Measurements from ENCODE around the gene SLC17A9. TPM values are rescaled to one million over a fixed set of nuclear protein-coding genes. Genes with fewer than 3 reads are reported as not detected.

SLC17A9 gene
- total and polyA plus RNA-seq, 5 donors = 1.5 to 4.8 (median 2.5) TPM

DNA sequence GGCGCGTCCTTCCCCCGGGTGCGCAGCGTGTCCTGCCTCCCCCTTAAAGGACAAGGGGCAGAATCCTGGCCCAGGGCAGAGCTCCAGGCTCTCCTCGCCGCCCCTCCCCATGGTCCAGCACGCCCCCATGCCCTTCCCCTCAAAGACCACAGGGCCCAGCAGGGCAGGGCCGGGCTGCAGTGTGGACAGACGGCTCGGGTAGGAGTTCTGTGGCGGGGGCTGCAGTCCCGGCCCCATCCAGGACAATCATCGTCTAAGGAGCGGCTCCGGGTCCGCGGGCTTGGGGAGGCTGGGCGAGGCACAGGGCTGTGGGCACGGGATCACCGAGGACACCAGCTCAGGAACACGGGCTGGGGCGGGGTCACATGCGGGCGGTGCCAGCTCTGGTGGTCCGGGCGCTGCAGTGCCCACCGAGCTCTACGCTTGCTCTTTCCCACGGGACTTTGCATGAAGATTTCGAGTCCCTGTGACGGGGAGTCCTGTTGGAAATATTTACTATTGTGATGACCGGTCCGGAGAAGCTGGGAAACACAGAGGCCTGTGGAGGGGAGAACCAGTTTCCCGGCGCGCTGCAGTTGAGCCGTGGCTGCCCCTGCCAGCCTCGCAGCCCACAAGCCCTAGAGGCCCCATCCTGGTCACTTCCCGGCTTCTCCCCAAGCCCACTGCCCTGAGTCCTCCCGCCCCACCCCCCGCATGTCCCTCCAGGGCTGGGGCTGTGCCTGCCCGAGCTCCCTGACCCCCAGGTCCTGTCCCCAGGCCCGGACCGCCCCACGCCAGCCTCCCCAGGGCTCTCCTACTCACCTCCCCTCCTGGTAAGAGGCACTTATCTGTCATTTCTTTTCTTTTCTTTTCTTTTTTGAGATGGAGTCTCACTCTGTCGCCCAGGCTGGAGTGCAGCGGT, 20.6 kb downstream of the SLC17A9 start:
- WGBS = 16% methylated on average over 48 of the region's 48 CpGs
- intact Hi-C loops (cut with DNase I) = loop anchor here in 1 of 4 donors (2.0 kb wide), 1 partner anchor 36 kb away; no protein-coding TSS in a partner anchor
- Histone ChIP-seq H3K9me3 (ENCODE audit: control insufficient read depth, low read length) (no peaks in the 10 kb centered on the region), H3K27ac (ENCODE audit: low read length) (no peak overlapping the region), H3K4me3 (ENCODE audit: low read length) (no peak overlapping the region), H3K4me1 (ENCODE audit: control insufficient read depth, insufficient read depth, low read length) (no peaks in the 10 kb centered on the region), H3K27me3 (ENCODE audit: control insufficient read depth, insufficient read depth) (no peaks in the 10 kb centered on the region)
- DNase-seq (no peak), ATAC-seq (peak in 1 of 2 donors; percentile 17)

DNA sequence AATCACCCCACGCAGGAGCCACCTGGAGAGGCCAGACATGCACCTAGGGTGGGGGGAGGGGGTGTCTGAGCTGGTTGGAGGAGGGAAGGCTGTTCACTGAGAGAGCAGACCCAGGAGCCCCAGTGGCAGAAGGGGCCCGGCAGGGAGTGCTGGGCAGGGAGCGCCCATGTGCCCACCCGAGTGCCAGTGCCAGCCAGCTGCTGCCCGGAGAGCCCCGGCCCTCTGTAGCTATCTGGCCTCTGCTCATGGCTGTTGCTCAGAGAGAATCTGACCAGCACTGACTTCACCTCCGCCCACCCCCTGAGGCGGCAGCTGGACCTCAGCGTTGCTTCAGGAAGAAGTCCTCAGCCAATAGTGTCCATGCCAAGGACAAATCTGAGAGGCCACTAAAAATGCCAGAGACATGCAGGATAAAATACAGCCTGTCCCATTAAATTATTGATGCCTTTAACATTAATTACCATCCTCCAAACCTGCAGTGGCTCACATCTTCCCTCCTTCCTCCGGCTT, 22.8 kb downstream of the SLC17A9 start:
- intact Hi-C loops (cut with DNase I) = no loop called here
- H3K27me3 ChIP-seq (ENCODE audit: control insufficient read depth, insufficient read depth) = no peaks in the 10 kb centered on the region
- no peak overlapping the region for H3K4me3 ChIP-seq (ENCODE audit: low read length)
- H3K27ac ChIP-seq (ENCODE audit: low read length) = no peak overlapping the region
- ATAC-seq (no peak), DNase-seq (no peak)
- H3K9me3 ChIP-seq (ENCODE audit: control insufficient read depth, low read length) = no peaks in the 10 kb centered on the region
- no peaks in the 10 kb centered on the region for H3K4me1 ChIP-seq (ENCODE audit: control insufficient read depth, insufficient read depth, low read length)
- WGBS = 59% methylated on average over 10 of the region's 10 CpGs

DNA sequence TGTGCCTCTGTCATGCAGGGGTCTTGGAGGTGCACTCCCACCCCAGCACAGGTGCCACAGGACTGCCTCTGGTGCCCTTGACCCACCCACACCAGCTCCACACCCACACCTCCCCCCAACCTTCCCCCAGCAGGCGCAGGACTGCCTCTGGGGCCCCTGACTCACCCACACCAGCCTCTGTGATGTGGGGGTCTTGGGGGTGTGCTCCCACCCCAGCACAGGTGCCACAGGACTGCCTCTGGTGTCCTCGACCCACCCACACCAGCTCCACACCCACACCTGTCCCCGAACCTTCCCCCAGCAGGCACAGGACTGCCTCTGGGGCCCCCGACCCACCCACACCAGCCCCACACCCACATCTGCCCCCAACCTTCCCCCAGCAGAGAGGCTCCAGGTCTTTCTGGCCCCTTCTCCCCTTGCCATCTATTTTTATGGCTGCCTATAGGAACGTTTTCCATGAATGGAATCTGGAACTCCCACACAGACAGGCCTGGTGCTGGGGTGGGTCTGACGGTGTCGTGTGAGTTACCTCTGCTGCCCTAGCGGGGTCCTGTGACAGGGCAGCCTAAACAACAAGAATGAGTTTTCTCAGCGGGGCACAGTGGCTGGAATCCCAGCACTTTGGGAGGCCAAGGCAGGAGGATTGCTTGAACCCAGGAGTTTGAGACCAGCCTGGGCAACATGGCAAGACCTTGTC, 23.5 kb downstream of the SLC17A9 start:
- no peaks in the 10 kb centered on the region for H3K9me3 ChIP-seq (ENCODE audit: control insufficient read depth, low read length)
- no peaks in the 10 kb centered on the region for H3K4me1 ChIP-seq (ENCODE audit: control insufficient read depth, insufficient read depth, low read length)
- no peak for ATAC-seq
- no peak overlapping the region for H3K27ac ChIP-seq (ENCODE audit: low read length)
- no peak for DNase-seq
- H3K4me3 ChIP-seq (ENCODE audit: low read length) = no peak overlapping the region
- intact Hi-C loops (cut with DNase I) = no loop called here
- WGBS = 54% methylated on average over 9 of the region's 9 CpGs
- H3K27me3 ChIP-seq (ENCODE audit: control insufficient read depth, insufficient read depth) = no peaks in the 10 kb centered on the region

DNA sequence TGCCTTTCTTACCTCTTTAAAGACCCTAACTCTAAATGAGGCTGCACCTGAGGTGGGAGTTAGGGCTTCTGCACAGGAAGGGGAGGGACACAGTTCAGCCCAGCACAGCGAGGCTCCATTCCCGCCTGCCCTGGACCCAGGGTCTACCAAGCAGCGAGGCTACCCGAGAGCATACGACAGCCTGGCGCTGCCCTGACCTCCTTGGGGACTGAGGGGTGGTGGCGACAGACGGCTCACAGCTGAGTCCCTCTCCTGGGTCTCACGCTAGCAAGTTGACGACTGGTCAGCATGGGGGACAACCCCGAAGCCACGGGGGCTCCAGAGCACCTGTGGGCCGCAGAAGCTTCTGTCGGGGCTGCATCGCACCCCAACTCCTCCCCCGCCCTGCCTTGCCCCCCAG, 24.4 kb downstream of the SLC17A9 start:
- Histone ChIP-seq H3K9me3 (ENCODE audit: control insufficient read depth, low read length) (no peaks in the 10 kb centered on the region), H3K4me1 (ENCODE audit: control insufficient read depth, insufficient read depth, low read length) (no peaks in the 10 kb centered on the region), H3K27ac (ENCODE audit: low read length) (no peak overlapping the region), H3K27me3 (ENCODE audit: control insufficient read depth, insufficient read depth) (no peaks in the 10 kb centered on the region), H3K4me3 (ENCODE audit: low read length) (no peak overlapping the region)
- no peak for ATAC-seq
- WGBS = 76% methylated on average over 16 of the region's 16 CpGs
- intact Hi-C loops (cut with DNase I) = no loop called here
- DNase-seq = no peak

DNA sequence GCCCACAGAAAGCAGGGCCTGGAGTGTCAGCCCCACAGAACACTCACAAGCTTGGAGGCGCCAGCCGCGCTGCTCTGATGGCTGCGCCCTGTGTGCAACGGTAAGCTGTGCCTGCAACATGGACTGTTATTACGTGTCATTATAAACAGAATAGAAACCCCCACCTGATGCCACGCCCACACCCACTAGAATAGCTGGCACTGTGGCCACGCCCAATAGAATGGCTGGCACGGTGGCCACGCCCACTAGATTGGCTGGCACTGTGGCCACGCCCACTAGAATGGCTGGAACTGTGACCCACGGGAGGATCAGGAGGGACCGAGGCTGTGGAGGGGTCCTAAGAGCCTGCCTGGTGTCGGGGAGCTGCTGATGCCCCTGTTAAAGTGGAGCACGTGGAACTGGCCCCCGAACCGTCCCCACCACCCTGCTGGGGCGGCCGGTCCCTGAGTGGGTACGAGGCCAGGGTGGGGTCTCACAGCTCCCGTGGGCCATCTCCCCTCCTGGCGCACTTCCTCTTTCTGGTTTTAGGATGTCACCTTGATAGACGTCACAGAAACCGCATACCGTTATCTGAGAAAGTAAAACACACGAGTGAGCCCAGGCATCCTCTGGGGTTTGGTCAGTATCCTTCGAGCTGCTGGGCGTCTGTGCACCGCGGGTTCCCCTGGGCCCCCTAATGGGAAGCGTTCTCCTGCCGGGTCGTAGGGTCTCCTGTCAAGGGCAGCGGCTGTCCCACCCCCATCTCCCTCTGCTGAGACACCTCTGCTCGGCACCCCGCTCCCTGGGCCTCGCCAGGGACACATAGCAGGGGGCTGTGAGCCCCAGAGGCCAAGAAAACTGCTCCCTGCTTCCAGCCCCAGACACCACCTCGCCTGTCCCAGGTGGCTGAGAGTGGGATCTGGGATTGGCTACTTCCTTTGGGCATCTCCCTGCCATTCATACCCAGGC, 25.4 kb downstream of the SLC17A9 start:
- Histone ChIP-seq H3K4me3 (ENCODE audit: low read length) (no peak overlapping the region), H3K27ac (ENCODE audit: low read length) (no peak overlapping the region), H3K9me3 (ENCODE audit: control insufficient read depth, low read length) (no peaks in the 10 kb centered on the region), H3K27me3 (ENCODE audit: control insufficient read depth, insufficient read depth) (no peaks in the 10 kb centered on the region), H3K4me1 (ENCODE audit: control insufficient read depth, insufficient read depth, low read length) (no peaks in the 10 kb centered on the region)
- no peak for DNase-seq
- ATAC-seq = no peak
- WGBS = 67% methylated on average over 38 of the region's 38 CpGs
- intact Hi-C loops (cut with DNase I) = no loop called here

DNA sequence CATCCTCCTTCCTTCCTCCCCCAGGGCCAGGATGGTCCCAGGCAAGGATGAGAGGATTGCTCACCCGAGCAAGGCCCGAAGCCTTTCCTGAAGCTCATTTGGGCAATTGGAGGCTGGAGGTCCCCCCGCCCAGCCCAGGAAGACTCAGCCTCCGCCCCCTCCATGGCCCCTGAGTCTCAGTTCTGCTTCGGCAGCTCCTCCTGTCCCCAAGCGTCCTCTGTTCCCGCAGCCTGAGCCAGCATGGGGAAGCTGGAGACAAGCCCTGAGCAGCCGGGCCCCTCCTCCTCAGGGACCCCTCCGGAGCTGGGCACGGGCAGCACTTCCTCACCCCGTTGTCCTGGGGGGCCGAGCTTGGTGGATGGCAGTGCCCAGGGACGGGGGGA, 26.0 kb downstream of the SLC17A9 start:
- WGBS = 53% methylated on average over 13 of the region's 13 CpGs
- Histone ChIP-seq H3K9me3 (ENCODE audit: control insufficient read depth, low read length) (no peaks in the 10 kb centered on the region), H3K27me3 (ENCODE audit: control insufficient read depth, insufficient read depth) (no peaks in the 10 kb centered on the region), H3K4me1 (ENCODE audit: control insufficient read depth, insufficient read depth, low read length) (no peaks in the 10 kb centered on the region), H3K4me3 (ENCODE audit: low read length) (no peak overlapping the region), H3K27ac (ENCODE audit: low read length) (no peak overlapping the region)
- DNase-seq (no peak), ATAC-seq (no peak)
- intact Hi-C loops (cut with DNase I) = no loop called here

DNA sequence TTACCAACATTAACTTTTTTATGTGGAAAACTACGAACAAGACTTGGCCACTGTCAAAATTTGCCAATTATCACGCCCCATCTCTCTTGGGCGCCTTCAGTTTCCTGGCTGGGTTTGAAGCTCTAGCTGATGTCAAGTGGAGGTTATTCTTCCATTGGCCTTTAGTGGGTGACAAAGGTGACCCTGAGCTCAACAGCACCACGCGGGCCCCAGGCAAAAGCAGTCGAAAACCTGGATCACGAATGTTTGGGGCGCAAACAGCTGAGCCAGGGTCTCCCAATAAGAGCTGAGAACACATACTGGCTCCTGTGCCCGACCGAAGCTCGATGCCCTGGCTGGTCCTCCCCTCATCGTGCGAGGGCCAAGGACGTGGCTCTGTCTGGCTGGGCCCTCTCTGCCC, 26.8 kb downstream of the SLC17A9 start:
- H3K4me1 ChIP-seq (ENCODE audit: control insufficient read depth, insufficient read depth, low read length) = no peaks in the 10 kb centered on the region
- intact Hi-C loops (cut with DNase I) = no loop called here
- DNase-seq (no peak), ATAC-seq (no peak)
- H3K4me3 ChIP-seq (ENCODE audit: low read length) = no peak overlapping the region
- no peak overlapping the region for H3K27ac ChIP-seq (ENCODE audit: low read length)
- 82% methylated on average over 14 of the region's 14 CpGs for WGBS
- H3K27me3 ChIP-seq (ENCODE audit: control insufficient read depth, insufficient read depth) = no peaks in the 10 kb centered on the region
- H3K9me3 ChIP-seq (ENCODE audit: control insufficient read depth, low read length) = no peaks in the 10 kb centered on the region

DNA sequence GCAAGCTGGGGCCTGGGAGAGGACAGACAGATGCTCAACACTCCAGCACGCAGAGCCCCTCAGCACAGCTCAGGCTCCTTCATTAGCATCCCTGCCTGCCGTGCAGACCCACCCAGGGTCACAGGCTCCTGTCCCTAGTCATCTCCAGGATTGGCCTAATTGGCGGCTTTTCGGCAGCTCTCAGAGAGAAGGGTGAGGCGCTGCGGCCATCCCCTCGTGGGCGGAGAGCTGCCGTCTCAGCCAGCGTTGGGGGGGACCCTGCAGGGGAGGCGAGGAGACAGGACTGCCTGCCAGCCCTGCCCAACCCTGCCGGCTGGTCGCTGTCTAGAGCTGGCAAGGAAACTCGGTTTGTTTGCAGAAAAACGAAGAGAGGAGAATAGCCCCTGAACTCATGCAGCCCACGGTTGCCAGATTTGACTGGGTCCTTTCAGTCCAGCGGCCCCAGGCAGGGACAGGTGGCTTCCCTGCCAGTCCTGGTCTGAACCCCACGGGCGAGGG, 27.4 kb downstream of the SLC17A9 start:
- intact Hi-C loops (cut with DNase I) = no loop called here
- no peak for ATAC-seq
- H3K27me3 ChIP-seq (ENCODE audit: control insufficient read depth, insufficient read depth) = no peaks in the 10 kb centered on the region

DNA sequence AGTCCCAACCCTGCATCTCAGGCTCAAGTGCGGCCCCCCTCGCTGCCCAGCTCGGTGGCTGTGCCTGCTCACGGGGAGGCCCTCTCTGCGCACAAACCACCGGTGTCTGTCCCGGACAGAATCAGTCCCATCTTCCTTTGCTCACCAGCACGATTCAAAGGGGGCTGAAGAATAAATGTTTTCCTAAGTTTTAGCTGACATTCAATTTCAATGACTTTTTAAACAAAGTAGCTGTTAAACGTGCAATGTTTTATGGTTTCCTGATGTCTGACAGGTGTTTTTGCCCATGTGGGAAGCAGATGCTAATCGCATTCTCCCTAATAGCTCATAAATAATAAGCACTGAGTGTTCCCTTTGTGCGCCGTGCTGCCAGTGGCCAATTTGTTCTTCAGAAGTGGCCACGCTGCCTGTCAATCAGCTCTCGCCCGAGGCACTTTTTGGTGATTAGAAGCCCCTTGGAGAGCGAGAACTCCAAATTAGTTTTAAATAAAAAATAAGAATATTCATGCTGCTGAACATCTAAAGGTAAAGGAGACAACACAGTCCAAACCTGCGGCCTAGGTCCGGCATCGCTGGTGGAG, 28.0 kb downstream of the SLC17A9 start:
- no peaks in the 10 kb centered on the region for H3K9me3 ChIP-seq (ENCODE audit: control insufficient read depth, low read length)
- H3K4me1 ChIP-seq (ENCODE audit: control insufficient read depth, insufficient read depth, low read length) = no peaks in the 10 kb centered on the region
- WGBS = 63% methylated on average over 19 of the region's 19 CpGs
- no peaks in the 10 kb centered on the region for H3K27me3 ChIP-seq (ENCODE audit: control insufficient read depth, insufficient read depth)
- intact Hi-C loops (cut with DNase I) = no loop called here
- no peak overlapping the region for H3K27ac ChIP-seq (ENCODE audit: low read length)
- no peak for ATAC-seq
- no peak overlapping the region for H3K4me3 ChIP-seq (ENCODE audit: low read length)
- DNase-seq = no peak

More for the DNA sequence above, 27.4 kb downstream of the SLC17A9 start:
- Histone ChIP-seq H3K4me3 (ENCODE audit: low read length) (no peak overlapping the region), H3K9me3 (ENCODE audit: control insufficient read depth, low read length) (no peaks in the 10 kb centered on the region), H3K27ac (ENCODE audit: low read length) (no peak overlapping the region), H3K4me1 (ENCODE audit: control insufficient read depth, insufficient read depth, low read length) (no peaks in the 10 kb centered on the region)
- WGBS = 25% methylated on average over 19 of the region's 19 CpGs
- no peak for DNase-seq

DNA sequence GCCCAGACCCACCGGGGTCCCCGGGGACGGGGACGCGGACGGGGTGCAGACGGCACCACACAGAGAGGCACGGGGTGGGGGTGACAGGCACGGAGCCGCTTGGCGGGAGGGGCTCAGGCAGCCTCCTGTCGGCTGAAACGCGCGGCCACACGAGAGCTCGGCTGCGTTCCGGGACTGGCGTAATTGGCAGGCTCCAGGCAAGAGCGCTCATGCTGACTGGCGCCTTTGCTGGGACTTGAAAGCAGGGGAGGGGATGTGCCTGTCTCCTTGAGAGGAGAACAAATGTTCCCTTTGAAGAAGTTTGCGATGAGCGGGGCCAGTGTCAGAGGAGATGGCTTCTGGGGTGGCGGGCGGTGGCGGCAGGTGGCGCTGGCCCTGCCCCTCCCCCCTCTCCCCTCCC, 28.5 kb downstream of the SLC17A9 start:
- Histone ChIP-seq H3K4me1 (ENCODE audit: control insufficient read depth, insufficient read depth, low read length) (no peaks in the 10 kb centered on the region), H3K27ac (ENCODE audit: low read length) (no peak overlapping the region), H3K27me3 (ENCODE audit: control insufficient read depth, insufficient read depth) (no peaks in the 10 kb centered on the region), H3K9me3 (ENCODE audit: control insufficient read depth, low read length) (no peaks in the 10 kb centered on the region), H3K4me3 (ENCODE audit: low read length) (no peak overlapping the region)
- DNase-seq (no peak), ATAC-seq (no peak)
- 30% methylated on average over 27 of the region's 28 CpGs for WGBS
- intact Hi-C loops (cut with DNase I) = no loop called here

Measured in right cardiac atrium (tissue), 5 donors.